ENCODE results near the gene RCE1.

The RCE1 gene

GRCh38 chr11:66874232-66874631 is 31.0 kb downstream of the RCE1 start:
- Histone ChIP-seq H3K9me3 (replicated peaks in 1 of 2; ENCODE audit: control insufficient read depth in 2 of 2, insufficient read depth in 1 of 2, low read depth in 1 of 2, low read length in 2 of 2) (no peaks in the 10 kb centered on the region), H3K27me3 (ENCODE audit: control insufficient read depth in 3 of 3, insufficient read depth in 3 of 3, low read depth in 1 of 3, low read length in 3 of 3) (no peaks in the 10 kb centered on the region), H3K4ac (ENCODE audit: low read length) (no peak overlapping the region), H3K23ac (ENCODE audit: low read depth, low read length, poor library complexity) (no peak overlapping the region), H2BK12ac (ENCODE audit: low read length) (no peak overlapping the region), H3K9ac (ENCODE audit: low read depth, low read length, poor library complexity) (no peak overlapping the region), H3K4me1 (ENCODE audit: control insufficient read depth in 2 of 2, insufficient read depth in 1 of 2, low read depth in 1 of 2, low read length in 2 of 2) (peaks cover 7 to 19% of the 10 kb centered on the region in 2 donors), H4K8ac (ENCODE audit: low read depth, low read length) (no peak overlapping the region), H3K14ac (ENCODE audit: low read length) (no peak overlapping the region), H2AK5ac (ENCODE audit: low read depth, low read length) (no peak overlapping the region), H3K79me1 (ENCODE audit: low read depth, low read length) (peaks cover 2% of the 10 kb centered on the region), H2AFZ (ENCODE audit: low read length) (no peak overlapping the region), H3K4me2 (ENCODE audit: insufficient read depth, low read length, poor library complexity, severe bottlenecking) (no peak overlapping the region), H2BK5ac (ENCODE audit: low read length) (no peak overlapping the region), H3K18ac (ENCODE audit: low read length) (no peak overlapping the region), H4K91ac (ENCODE audit: low read depth, low read length, poor library complexity) (no peak overlapping the region), H3K27ac (replicated peaks; ENCODE audit: low read length) (no peak overlapping the region), H3K36me3 (replicated peaks in 1 of 2; ENCODE audit: control insufficient read depth in 2 of 2, insufficient read depth in 2 of 2, low read length in 2 of 2) (no peaks in the 10 kb centered on the region), H3K4me3 (ENCODE audit: low read length in 2 of 2) (no peak overlapping the region), H2BK120ac (ENCODE audit: low read depth, low read length) (no peak overlapping the region), H2BK15ac (ENCODE audit: low read length) (no peak overlapping the region)
- DNase-seq (ENCODE audit: low spot score), result no peak
- no CpG with 5 or more reads among the region's 6 CpGs for WGBS, 2 donors (ENCODE audit: extremely low coverage in 2 of 2, insufficient read length in 2 of 2, insufficient replicate concordance in 1 of 2)

- H2AK5ac ChIP-seq (ENCODE audit: low read depth, low read length), result peak overlapping the region; percentile 9
- H3K79me1 ChIP-seq (ENCODE audit: low read depth, low read length), result peaks cover 6% of the 10 kb centered on the region
- H4K91ac ChIP-seq (ENCODE audit: low read depth, low read length, poor library complexity), result no peak overlapping the region
- no peak overlapping the region for H3K9ac ChIP-seq (ENCODE audit: low read depth, low read length, poor library complexity)
- H2BK5ac ChIP-seq (ENCODE audit: low read length), result no peak overlapping the region
- H3K4ac ChIP-seq (ENCODE audit: low read length), result no peak overlapping the region
- peaks cover 12 to 19% of the 10 kb centered on the region in 2 donors for H3K4me1 ChIP-seq (ENCODE audit: control insufficient read depth in 2 of 2, insufficient read depth in 1 of 2, low read depth in 1 of 2, low read length in 2 of 2)
- H3K36me3 ChIP-seq (replicated peaks in 1 of 2; ENCODE audit: control insufficient read depth in 2 of 2, insufficient read depth in 2 of 2, low read length in 2 of 2), result no peaks in the 10 kb centered on the region
- no peaks in the 10 kb centered on the region for H3K27me3 ChIP-seq (ENCODE audit: control insufficient read depth in 3 of 3, insufficient read depth in 3 of 3, low read depth in 1 of 3, low read length in 3 of 3)
- WGBS, 2 donors (ENCODE audit: extremely low coverage in 2 of 2, insufficient read length in 2 of 2, insufficient replicate concordance in 1 of 2), result no CpG with 5 or more reads among the region's 13 CpGs
- no peaks in the 10 kb centered on the region for H3K9me3 ChIP-seq (replicated peaks in 1 of 2; ENCODE audit: control insufficient read depth in 2 of 2, insufficient read depth in 1 of 2, low read depth in 1 of 2, low read length in 2 of 2)
- no peak overlapping the region for H3K4me2 ChIP-seq (ENCODE audit: insufficient read depth, low read length, poor library complexity, severe bottlenecking)
- no peak for DNase-seq (ENCODE audit: low spot score)
- no peak overlapping the region for H2AFZ ChIP-seq (ENCODE audit: low read length)
- H4K8ac ChIP-seq (ENCODE audit: low read depth, low read length), result no peak overlapping the region
- H3K14ac ChIP-seq (ENCODE audit: low read length), result no peak overlapping the region
- H3K4me3 ChIP-seq (ENCODE audit: low read length in 2 of 2), result no peak overlapping the region
- peak overlapping the region; percentile 65 for H2BK12ac ChIP-seq (ENCODE audit: low read length)
- H2BK120ac ChIP-seq (ENCODE audit: low read depth, low read length), result no peak overlapping the region
- H3K27ac ChIP-seq (replicated peaks; ENCODE audit: low read length), result no peak overlapping the region
- peak overlapping the region; percentile 64 for H2BK15ac ChIP-seq (ENCODE audit: low read length)
- H3K18ac ChIP-seq (ENCODE audit: low read length), result peak overlapping the region; percentile 32
- H3K23ac ChIP-seq (ENCODE audit: low read depth, low read length, poor library complexity), result peak overlapping the region; percentile 20
These were observed 32.1 kb downstream of the RCE1 start for GRCh38 chr11:66875378-66875777.

GRCh38 chr11:66877588-66878385 is 34.5 kb downstream of the RCE1 start:
- Histone ChIP-seq H3K79me1 (ENCODE audit: low read depth, low read length) (peaks cover 6% of the 10 kb centered on the region), H2BK12ac (ENCODE audit: low read length) (no peak overlapping the region), H3K4ac (ENCODE audit: low read length) (no peak overlapping the region), H3K36me3 (replicated peaks in 1 of 2; ENCODE audit: control insufficient read depth in 2 of 2, insufficient read depth in 2 of 2, low read length in 2 of 2) (no peaks in the 10 kb centered on the region), H3K4me2 (ENCODE audit: insufficient read depth, low read length, poor library complexity, severe bottlenecking) (no peak overlapping the region), H3K18ac (ENCODE audit: low read length) (no peak overlapping the region), H3K14ac (ENCODE audit: low read length) (no peak overlapping the region), H3K9me3 (replicated peaks in 1 of 2; ENCODE audit: control insufficient read depth in 2 of 2, insufficient read depth in 1 of 2, low read depth in 1 of 2, low read length in 2 of 2) (no peaks in the 10 kb centered on the region), H3K23ac (ENCODE audit: low read depth, low read length, poor library complexity) (no peak overlapping the region), H3K4me1 (ENCODE audit: control insufficient read depth in 2 of 2, insufficient read depth in 1 of 2, low read depth in 1 of 2, low read length in 2 of 2) (peaks cover 16 to 29% of the 10 kb centered on the region in 2 donors), H3K27me3 (ENCODE audit: control insufficient read depth in 3 of 3, insufficient read depth in 3 of 3, low read depth in 1 of 3, low read length in 3 of 3) (no peaks in the 10 kb centered on the region), H2AK5ac (ENCODE audit: low read depth, low read length) (no peak overlapping the region), H3K4me3 (ENCODE audit: low read length in 2 of 2) (no peak overlapping the region), H2AFZ (ENCODE audit: low read length) (no peak overlapping the region), H3K27ac (replicated peaks; ENCODE audit: low read length) (no peak overlapping the region), H3K9ac (ENCODE audit: low read depth, low read length, poor library complexity) (no peak overlapping the region), H2BK5ac (ENCODE audit: low read length) (no peak overlapping the region), H4K8ac (ENCODE audit: low read depth, low read length) (no peak overlapping the region), H2BK15ac (ENCODE audit: low read length) (no peak overlapping the region), H4K91ac (ENCODE audit: low read depth, low read length, poor library complexity) (no peak overlapping the region), H2BK120ac (ENCODE audit: low read depth, low read length) (no peak overlapping the region)
- no peak for DNase-seq (ENCODE audit: low spot score)
- no CpG with 5 or more reads among the region's 9 CpGs for WGBS, 2 donors (ENCODE audit: extremely low coverage in 2 of 2, insufficient read length in 2 of 2, insufficient replicate concordance in 1 of 2)

GRCh38 chr11:66878474-66878873 is 35.2 kb downstream of the RCE1 start:
- Histone ChIP-seq H2BK12ac (ENCODE audit: low read length) (no peak overlapping the region), H3K23ac (ENCODE audit: low read depth, low read length, poor library complexity) (no peak overlapping the region), H3K27ac (replicated peaks; ENCODE audit: low read length) (no peak overlapping the region), H4K91ac (ENCODE audit: low read depth, low read length, poor library complexity) (no peak overlapping the region), H3K14ac (ENCODE audit: low read length) (no peak overlapping the region), H3K4me3 (ENCODE audit: low read length in 2 of 2) (no peak overlapping the region), H2AK5ac (ENCODE audit: low read depth, low read length) (peak overlapping the region; percentile 48), H3K4me1 (ENCODE audit: control insufficient read depth in 2 of 2, insufficient read depth in 1 of 2, low read depth in 1 of 2, low read length in 2 of 2) (peaks cover 19 to 36% of the 10 kb centered on the region in 2 donors), H2BK120ac (ENCODE audit: low read depth, low read length) (no peak overlapping the region), H4K8ac (ENCODE audit: low read depth, low read length) (no peak overlapping the region), H3K18ac (ENCODE audit: low read length) (no peak overlapping the region), H2AFZ (ENCODE audit: low read length) (no peak overlapping the region), H3K79me1 (ENCODE audit: low read depth, low read length) (peaks cover 6% of the 10 kb centered on the region), H3K27me3 (ENCODE audit: control insufficient read depth in 3 of 3, insufficient read depth in 3 of 3, low read depth in 1 of 3, low read length in 3 of 3) (no peaks in the 10 kb centered on the region), H3K9ac (ENCODE audit: low read depth, low read length, poor library complexity) (no peak overlapping the region), H2BK15ac (ENCODE audit: low read length) (no peak overlapping the region), H3K9me3 (replicated peaks in 1 of 2; ENCODE audit: control insufficient read depth in 2 of 2, insufficient read depth in 1 of 2, low read depth in 1 of 2, low read length in 2 of 2) (no peaks in the 10 kb centered on the region), H3K4me2 (ENCODE audit: insufficient read depth, low read length, poor library complexity, severe bottlenecking) (no peak overlapping the region), H3K36me3 (replicated peaks in 1 of 2; ENCODE audit: control insufficient read depth in 2 of 2, insufficient read depth in 2 of 2, low read length in 2 of 2) (no peaks in the 10 kb centered on the region), H3K4ac (ENCODE audit: low read length) (no peak overlapping the region), H2BK5ac (ENCODE audit: low read length) (no peak overlapping the region)
- DNase-seq (ENCODE audit: low spot score), result no peak
- no CpG with 5 or more reads among the region's 12 CpGs for WGBS, 2 donors (ENCODE audit: extremely low coverage in 2 of 2, insufficient read length in 2 of 2, insufficient replicate concordance in 1 of 2)
